Measurements from ENCODE around the gene CPNE9. TPM values are rescaled to one million over a fixed set of nuclear protein-coding genes. Genes with fewer than 3 reads are reported as not detected.

Gene CPNE9
- total RNA-seq, 1 donor from 2014 or later = 54.6 TPM

- H3K4me3 Mint-ChIP-seq (ENCODE audit: unreplicated experiment) = no peak overlapping the region
- peaks cover 5% of the 10 kb centered on the region for H3K9me3 Mint-ChIP-seq (ENCODE audit: unreplicated experiment)
- TF ChIP-seq CTCF (IDR thresholded peaks at IDR 0.05; ENCODE audit: partially characterized antibody, unreplicated experiment) = no peak
- H3K27me3 Mint-ChIP-seq (ENCODE audit: unreplicated experiment) = peaks cover 2% of the 10 kb centered on the region
- H3K27ac Mint-ChIP-seq (ENCODE audit: unreplicated experiment) = no peak overlapping the region
- no peaks in the 10 kb centered on the region for H3K4me1 Mint-ChIP-seq (ENCODE audit: low read depth, unreplicated experiment)
- peaks cover 5% of the 10 kb centered on the region for H3K36me3 Mint-ChIP-seq (ENCODE audit: unreplicated experiment)
- no peak for DNase-seq
Observed at GRCh38 chr3:9757427-9757826, 53.8 kb downstream of the CPNE9 start.

- Mint-ChIP-seq H3K27me3 (ENCODE audit: unreplicated experiment) (no peaks in the 10 kb centered on the region), H3K4me3 (ENCODE audit: unreplicated experiment) (no peak overlapping the region), H3K4me1 (ENCODE audit: low read depth, unreplicated experiment) (no peaks in the 10 kb centered on the region), H3K36me3 (ENCODE audit: unreplicated experiment) (peaks cover 5% of the 10 kb centered on the region), H3K27ac (ENCODE audit: unreplicated experiment) (no peak overlapping the region), H3K9me3 (ENCODE audit: unreplicated experiment) (peaks cover 5% of the 10 kb centered on the region)
- no peak for TF ChIP-seq CTCF (IDR thresholded peaks at IDR 0.05; ENCODE audit: partially characterized antibody, unreplicated experiment)
- DNase-seq = no peak
Observed at GRCh38 chr3:9760779-9761505, 57.3 kb downstream of the CPNE9 start.

GRCh38 chr3:9761919-9762318 lies 58.3 kb downstream of the CPNE9 start:
- H3K4me1 Mint-ChIP-seq (ENCODE audit: low read depth, unreplicated experiment) = no peaks in the 10 kb centered on the region
- H3K9me3 Mint-ChIP-seq (ENCODE audit: unreplicated experiment) = peaks cover 5% of the 10 kb centered on the region
- no peaks in the 10 kb centered on the region for H3K27me3 Mint-ChIP-seq (ENCODE audit: unreplicated experiment)
- no peak overlapping the region for H3K27ac Mint-ChIP-seq (ENCODE audit: unreplicated experiment)
- TF ChIP-seq CTCF (IDR thresholded peaks at IDR 0.05; ENCODE audit: partially characterized antibody, unreplicated experiment) = no peak
- H3K4me3 Mint-ChIP-seq (ENCODE audit: unreplicated experiment) = no peak overlapping the region
- peaks cover 5% of the 10 kb centered on the region for H3K36me3 Mint-ChIP-seq (ENCODE audit: unreplicated experiment)
- DNase-seq = no peak

- Mint-ChIP-seq H3K27me3 (ENCODE audit: unreplicated experiment) (peaks cover 5% of the 10 kb centered on the region), H3K36me3 (ENCODE audit: unreplicated experiment) (peaks cover 5% of the 10 kb centered on the region), H3K9me3 (ENCODE audit: unreplicated experiment) (peaks cover 5% of the 10 kb centered on the region), H3K4me1 (ENCODE audit: low read depth, unreplicated experiment) (peaks cover 4% of the 10 kb centered on the region), H3K27ac (ENCODE audit: unreplicated experiment) (no peak overlapping the region), H3K4me3 (ENCODE audit: unreplicated experiment) (no peak overlapping the region)
- no peak for TF ChIP-seq CTCF (IDR thresholded peaks at IDR 0.05; ENCODE audit: partially characterized antibody, unreplicated experiment)
- DNase-seq = no peak
Observed at GRCh38 chr3:9762871-9763270, 59.2 kb downstream of the CPNE9 start.

GRCh38 chr3:9765865-9766264 lies 62.2 kb downstream of the CPNE9 start:
- Mint-ChIP-seq H3K36me3 (ENCODE audit: unreplicated experiment) (no peaks in the 10 kb centered on the region), H3K4me3 (ENCODE audit: unreplicated experiment) (no peak overlapping the region), H3K27ac (ENCODE audit: unreplicated experiment) (no peak overlapping the region), H3K27me3 (ENCODE audit: unreplicated experiment) (peaks cover 11% of the 10 kb centered on the region), H3K9me3 (ENCODE audit: unreplicated experiment) (peaks cover 6% of the 10 kb centered on the region), H3K4me1 (ENCODE audit: low read depth, unreplicated experiment) (peaks cover 12% of the 10 kb centered on the region)
- TF ChIP-seq CTCF (IDR thresholded peaks at IDR 0.05; ENCODE audit: partially characterized antibody, unreplicated experiment) = no peak
- DNase-seq = no peak

All from glutamatergic neuron (in vitro differentiated cells).